ENCODE measurements around the gene ATM. TPM values are rescaled to one million over a fixed set of nuclear protein-coding genes. Genes with fewer than 3 reads are reported as not detected.

ATM gene
- total and polyA plus RNA-seq, 8 donors: 69.1 to 99.9 (median 91.3) TPM

GRCh38 chr11:108196901-108197300 is 26.0 kb upstream of the ATM start:
- no peak overlapping the region for H3K27ac ChIP-seq
- intact Hi-C loops (cut with DNase I): no loop called here

GRCh38 chr11:108197351-108197750 is 25.5 kb upstream of the ATM start:
- Histone ChIP-seq H3K4me3 (no peak overlapping the region), H3K27ac (no peak overlapping the region), H3K9me3 (no peaks in the 10 kb centered on the region), H3K27me3 (no peaks in the 10 kb centered on the region), H3K36me3 (peaks cover 0 to 42% of the 10 kb centered on the region in 2 donors), H3K4me1 (peaks cover 0 to 26% of the 10 kb centered on the region in 2 donors)
- no peak for TF ChIP-seq CTCF (IDR thresholded peaks at IDR 0.05)
- ATAC-seq (no peak), DNase-seq (no peak)
- intact Hi-C loops (cut with DNase I): no loop called here

More at GRCh38 chr11:108196901-108197300, 26.0 kb upstream of the ATM start:
- no peak for TF ChIP-seq CTCF (IDR thresholded peaks at IDR 0.05)
- Histone ChIP-seq H3K9me3 (no peaks in the 10 kb centered on the region), H3K4me3 (no peak overlapping the region), H3K4me1 (peaks cover 0 to 26% of the 10 kb centered on the region in 2 donors), H3K36me3 (peaks cover 0 to 45% of the 10 kb centered on the region in 2 donors), H3K27me3 (no peaks in the 10 kb centered on the region)
- DNase-seq (no peak), ATAC-seq (no peak)

GRCh38 chr11:108198833-108199232 is 24.0 kb upstream of the ATM start:
- peak; percentile 86 for ATAC-seq
- no peak overlapping the region for H3K4me3 ChIP-seq

GRCh38 chr11:108199446-108200321 is 23.2 kb upstream of the ATM start:
- DNase-seq (peak in 1 of 4 donors; percentile 57), ATAC-seq (peak; percentile 57)
- intact Hi-C loops (cut with DNase I): no loop called here
- no peak for TF ChIP-seq CTCF (IDR thresholded peaks at IDR 0.05)
- Histone ChIP-seq H3K9me3 (peaks cover 0 to 8% of the 10 kb centered on the region in 2 donors), H3K4me3 (no peak overlapping the region), H3K27ac (peak overlapping the region in 1 of 2 donors; percentile 60), H3K27me3 (no peaks in the 10 kb centered on the region), H3K4me1 (peaks cover 0 to 26% of the 10 kb centered on the region in 2 donors), H3K36me3 (peaks cover 0 to 31% of the 10 kb centered on the region in 2 donors)

More at GRCh38 chr11:108198833-108199232, 24.0 kb upstream of the ATM start:
- peaks cover 0 to 26% of the 10 kb centered on the region in 2 donors for H3K4me1 ChIP-seq
- peak in 2 of 4 donors; percentile 46 to 75 for DNase-seq
- TF ChIP-seq CTCF (IDR thresholded peaks at IDR 0.05): no peak
- no peaks in the 10 kb centered on the region for H3K9me3 ChIP-seq
- intact Hi-C loops (cut with DNase I): no loop called here
- no peaks in the 10 kb centered on the region for H3K27me3 ChIP-seq
- H3K36me3 ChIP-seq: peaks cover 0 to 31% of the 10 kb centered on the region in 2 donors
- peak overlapping the region in 1 of 2 donors; percentile 60 for H3K27ac ChIP-seq

GRCh38 chr11:108203075-108203474 is 19.8 kb upstream of the ATM start:
- Histone ChIP-seq H3K9me3 (peaks cover 0 to 36% of the 10 kb centered on the region in 2 donors), H3K4me3 (no peak overlapping the region), H3K4me1 (peaks cover 0 to 26% of the 10 kb centered on the region in 2 donors), H3K27me3 (no peaks in the 10 kb centered on the region), H3K36me3 (peaks cover 0 to 41% of the 10 kb centered on the region in 2 donors), H3K27ac (no peak overlapping the region)
- DNase-seq: no peak
- intact Hi-C loops (cut with DNase I): no loop called here
- ATAC-seq: no peak
- TF ChIP-seq CTCF (IDR thresholded peaks at IDR 0.05): no peak

Measured in left lung (tissue), 10 donors.